Left hindlimb (tissue), 1 donor: Measurements from ENCODE around the gene CTNNA3.

Experiments
- DNase-seq: peaks from one replicate; pipeline ENCODE4 v3.0.0-alpha.2; 2018

The CTNNA3 gene

GRCh38 chr10:66176772-66177171 is 1519.2 kb downstream of the CTNNA3 start:
- DNase-seq = no peak

GRCh38 chr10:66167816-66168215 is 1528.2 kb downstream of the CTNNA3 start:
- no peak for DNase-seq

- DNase-seq = no peak
Observed at GRCh38 chr10:66162560-66163143, 1533.3 kb downstream of the CTNNA3 start.

- no peak for DNase-seq
Observed at GRCh38 chr10:66151346-66151745, 1544.6 kb downstream of the CTNNA3 start.

- DNase-seq = no peak
Observed at GRCh38 chr10:66148312-66148711, 1547.7 kb downstream of the CTNNA3 start.

GRCh38 chr10:66144016-66144415 is 1552.0 kb downstream of the CTNNA3 start:
- no peak for DNase-seq

DNA sequence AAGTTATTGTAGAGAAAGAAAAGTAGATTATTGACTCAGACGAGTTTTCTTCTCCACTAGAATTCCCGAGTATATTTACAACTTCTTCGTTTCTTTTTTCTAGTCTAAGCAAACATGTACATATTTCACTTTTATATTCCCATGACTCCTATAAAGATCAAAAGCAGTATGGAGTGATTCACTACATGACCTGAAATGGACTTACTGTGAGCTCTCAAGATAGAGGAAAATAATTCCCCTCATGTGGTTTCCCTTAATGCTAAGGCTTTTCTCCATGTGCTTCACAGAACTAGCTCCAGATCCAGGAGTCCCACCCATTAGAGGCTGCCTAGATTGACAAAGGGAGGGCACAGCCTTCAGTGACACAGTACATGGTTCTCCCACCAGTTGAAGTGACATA is 1593.2 kb downstream of the CTNNA3 start:
- DNase-seq = no peak

DNA sequence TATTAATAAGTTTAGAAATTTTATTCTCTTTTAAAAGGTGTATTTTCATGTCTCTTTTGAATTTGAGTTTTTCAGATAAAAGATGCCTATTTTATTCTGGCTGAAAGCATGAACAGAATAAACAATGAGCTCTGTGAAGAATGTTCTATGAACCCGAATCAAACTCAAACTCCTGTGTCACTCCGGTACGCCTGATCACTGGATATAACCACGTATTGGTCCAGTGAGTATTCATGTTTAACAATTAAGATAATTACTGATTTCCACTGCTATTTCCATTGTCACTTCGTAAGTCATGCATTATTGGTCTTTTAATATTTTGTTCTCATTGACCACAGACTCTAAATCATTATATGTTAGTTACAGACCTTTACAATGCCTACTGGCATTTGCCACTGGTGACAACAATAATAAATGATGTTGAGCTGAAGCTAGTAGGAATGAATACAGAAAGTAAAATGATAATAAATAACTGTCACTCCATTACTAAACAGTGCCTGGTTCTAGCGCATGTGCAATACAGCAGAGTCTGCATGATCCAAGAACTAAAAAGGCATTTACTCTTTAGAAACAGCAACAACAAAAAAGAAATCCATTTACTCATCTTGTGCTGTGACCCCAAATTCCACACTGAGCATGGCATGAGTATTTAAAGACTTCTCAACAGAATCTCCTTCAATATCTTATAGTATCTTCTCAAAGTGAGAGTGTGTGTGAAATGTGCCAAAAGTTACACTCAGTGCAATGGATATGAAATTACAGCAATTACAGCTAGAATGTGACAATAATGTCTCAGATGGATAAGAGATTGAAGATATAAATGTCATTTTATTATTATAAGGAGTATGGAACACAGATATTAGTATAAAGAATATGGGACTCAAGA is 1597.2 kb downstream of the CTNNA3 start:
- no peak for DNase-seq

DNA sequence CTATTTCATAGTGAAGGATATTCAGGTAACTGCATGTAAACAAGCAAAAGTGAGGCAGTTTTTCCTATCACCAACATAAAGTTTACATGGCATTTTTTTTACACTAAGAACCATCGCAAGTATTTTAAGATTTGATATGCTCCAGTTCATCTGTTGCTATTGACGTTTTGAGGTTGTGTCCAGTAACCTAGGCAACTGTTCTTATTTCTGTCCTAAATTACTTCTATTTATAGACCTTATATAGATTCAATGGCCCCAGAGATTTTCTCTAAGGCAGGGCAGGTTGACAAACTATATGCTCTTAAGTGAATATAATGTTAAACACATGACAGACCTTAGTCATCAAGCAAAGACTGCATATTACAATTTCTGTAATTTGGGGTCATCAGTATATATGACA is 1600.4 kb downstream of the CTNNA3 start:
- no peak for DNase-seq

DNA sequence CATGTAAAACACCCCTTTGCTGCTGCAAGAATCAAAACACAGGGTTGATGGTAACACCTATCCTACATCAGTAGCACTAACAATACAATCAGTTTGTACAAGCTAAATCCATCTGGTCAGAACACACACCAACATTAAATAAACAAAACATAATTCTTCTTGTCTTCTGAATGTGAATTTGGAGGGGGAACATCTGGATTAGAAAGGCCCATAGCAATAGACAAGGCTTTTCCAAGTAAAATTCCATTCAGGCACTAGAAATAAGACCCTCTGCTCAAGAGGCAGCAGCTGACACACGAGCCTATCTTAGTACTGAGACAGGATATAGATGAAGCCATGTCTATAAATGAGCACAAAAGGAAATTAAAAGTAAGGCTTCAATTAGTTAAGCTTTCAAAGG is 1610.1 kb downstream of the CTNNA3 start:
- DNase-seq = no peak

DNA sequence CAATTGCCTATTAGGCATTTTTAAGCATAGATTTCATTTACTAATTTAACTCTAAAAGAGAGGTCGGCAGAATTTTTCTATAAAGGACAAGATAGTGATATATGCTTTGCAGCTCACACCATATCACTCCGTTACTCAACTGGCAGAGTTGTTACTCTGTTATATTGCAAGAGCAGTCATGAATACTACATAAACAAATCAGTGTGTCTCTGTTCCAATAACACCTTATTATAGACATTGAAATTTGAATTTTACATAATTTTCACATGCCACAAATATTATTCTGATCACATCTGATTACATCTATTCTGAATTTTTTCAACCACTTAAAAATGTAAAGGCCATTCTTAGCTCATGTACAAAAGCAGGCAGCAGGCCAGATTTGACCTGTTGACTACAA is 1624.1 kb downstream of the CTNNA3 start:
- DNase-seq = no peak

DNA sequence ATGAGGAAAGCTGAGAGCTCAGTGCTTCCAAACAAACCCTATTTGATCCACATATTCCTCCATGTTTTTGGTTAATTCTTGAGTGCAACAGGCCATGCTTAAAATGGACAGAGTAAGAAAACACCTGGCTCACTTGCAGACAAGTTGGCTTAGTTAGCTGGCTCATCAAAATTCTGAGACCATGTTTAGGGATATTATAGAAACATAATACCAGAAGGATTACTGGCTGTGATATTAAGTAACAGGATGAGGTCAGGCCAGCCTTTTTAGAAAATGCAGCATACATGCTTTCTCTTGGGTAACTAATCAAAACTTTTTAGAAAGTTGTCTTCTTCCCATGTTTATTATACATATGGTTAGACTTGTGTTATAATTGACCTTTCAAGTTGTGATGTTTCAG is 1637.4 kb downstream of the CTNNA3 start:
- no peak for DNase-seq

DNA sequence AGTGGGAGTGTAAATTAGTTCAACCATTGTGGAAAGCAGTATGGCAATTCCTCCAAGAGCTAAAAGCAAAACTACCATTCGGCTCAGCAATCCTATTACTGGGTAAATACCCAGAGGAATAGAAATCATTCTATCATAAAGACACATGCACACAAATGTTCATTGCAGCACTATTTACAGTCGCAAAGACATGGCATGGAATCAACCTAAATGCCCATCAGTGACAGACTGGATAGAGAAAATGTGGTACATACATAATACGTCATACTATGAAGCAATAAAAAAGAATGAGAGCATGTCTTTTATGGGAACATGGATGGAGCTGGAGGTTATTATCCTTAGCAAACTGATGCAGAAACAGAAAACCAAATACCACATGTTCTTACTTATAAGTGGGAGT is 1646.7 kb downstream of the CTNNA3 start:
- DNase-seq = no peak

GRCh38 chr10:66045859-66046258 is 1650.1 kb downstream of the CTNNA3 start:
- DNase-seq = no peak

DNA sequence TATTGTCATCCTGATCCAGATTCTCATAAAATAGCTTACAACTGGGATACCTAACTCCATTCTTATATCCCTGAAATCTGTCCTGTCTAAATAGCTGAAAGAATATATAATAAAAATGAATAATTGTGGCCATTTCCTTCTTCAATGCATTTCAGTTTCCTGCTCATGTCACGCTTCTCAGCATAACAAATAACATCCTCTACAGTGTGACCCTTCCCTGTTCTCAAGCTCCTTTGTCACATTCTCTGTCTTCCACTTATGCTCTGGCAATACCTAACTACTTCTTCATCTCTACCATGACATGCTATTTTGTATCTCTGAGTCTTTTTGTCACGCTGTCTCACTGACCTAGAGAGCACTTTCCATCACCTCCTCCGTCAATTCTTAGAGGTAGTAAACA is 1654.2 kb downstream of the CTNNA3 start:
- DNase-seq = no peak

DNA sequence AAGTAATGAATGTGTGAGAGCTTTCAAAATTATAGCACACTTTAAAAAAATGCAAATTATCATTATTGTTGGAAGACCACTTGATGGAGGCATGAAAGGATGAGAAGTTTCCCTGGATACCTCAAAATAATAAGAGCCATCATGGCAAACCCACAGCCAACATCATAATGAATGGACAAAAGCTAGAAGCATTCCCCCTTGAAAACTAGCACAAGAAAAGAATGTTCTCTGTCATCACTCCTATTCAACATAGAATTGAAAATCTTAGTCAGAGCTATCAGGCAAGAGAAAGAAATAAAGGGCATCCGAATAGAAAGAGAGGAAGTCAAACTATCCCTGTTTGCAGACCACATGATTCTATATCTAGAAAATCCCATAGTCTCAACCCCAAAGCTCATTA is 1657.4 kb downstream of the CTNNA3 start:
- no peak for DNase-seq

- DNase-seq = no peak
Observed at GRCh38 chr10:66026321-66026720, 1669.7 kb downstream of the CTNNA3 start.

DNA sequence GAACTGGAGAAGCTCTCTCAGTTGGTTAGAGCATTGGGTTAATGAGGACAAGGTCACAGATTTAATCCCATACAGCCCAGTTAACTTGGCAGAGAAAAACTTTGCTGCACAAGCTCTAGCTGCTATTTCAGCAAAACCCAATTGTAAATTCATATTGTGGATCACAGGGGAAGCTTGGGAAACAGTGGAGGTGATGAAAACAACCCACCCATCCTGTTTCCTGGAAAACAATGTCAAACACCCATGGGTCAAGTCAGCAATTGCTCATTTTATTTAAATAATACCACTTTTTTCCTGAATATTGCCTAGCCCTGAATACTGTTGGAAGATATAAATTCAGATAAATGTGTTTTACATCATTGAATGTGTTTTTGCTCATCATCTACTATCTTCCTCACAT is 1670.8 kb downstream of the CTNNA3 start:
- DNase-seq = no peak

DNA sequence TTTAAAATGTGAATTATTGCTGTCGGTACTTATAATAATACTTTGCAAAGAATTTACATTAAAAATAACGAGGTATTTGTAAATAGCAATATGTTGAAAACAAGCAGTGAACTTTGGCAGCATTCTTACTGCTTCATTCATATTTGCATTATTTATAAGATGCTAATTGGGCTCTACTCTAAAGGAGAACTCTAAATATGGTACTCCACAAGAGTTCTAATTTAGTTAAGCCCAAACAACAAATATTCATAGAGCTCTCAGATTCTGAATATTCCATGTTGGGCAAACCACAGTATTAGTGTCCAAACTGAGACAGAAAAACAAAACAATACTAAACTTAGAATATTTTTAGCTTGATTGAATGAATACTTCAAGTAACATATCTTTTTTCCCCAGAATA is 1674.6 kb downstream of the CTNNA3 start:
- DNase-seq = no peak

- no peak for DNase-seq
Observed at GRCh38 chr10:66008221-66008620, 1687.8 kb downstream of the CTNNA3 start.

GRCh38 chr10:66006411-66006810 is 1689.6 kb downstream of the CTNNA3 start:
- no peak for DNase-seq

GRCh38 chr10:65993451-65993850 is 1702.5 kb downstream of the CTNNA3 start:
- no peak for DNase-seq

- no peak for DNase-seq
Observed at GRCh38 chr10:65968871-65969270, 1727.1 kb downstream of the CTNNA3 start.

DNA sequence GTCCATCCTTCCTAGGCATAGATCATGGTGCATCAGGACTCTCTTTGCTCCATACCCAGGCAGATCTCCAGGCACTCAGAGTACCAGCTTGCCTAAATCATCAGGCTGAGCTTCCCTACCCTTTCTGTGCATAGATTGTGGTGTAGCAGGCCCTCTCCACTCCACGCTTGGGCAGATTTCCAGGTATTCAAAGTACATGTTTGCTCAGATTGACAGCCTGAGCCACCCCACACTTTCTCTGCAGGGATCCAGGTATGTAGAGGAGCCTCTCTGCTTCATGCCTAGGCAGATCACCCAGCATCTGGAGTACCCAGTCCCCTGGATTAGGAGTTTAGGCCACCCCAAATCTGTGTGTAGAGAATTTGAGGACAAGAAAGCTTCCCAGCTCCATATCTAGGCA is 1727.6 kb downstream of the CTNNA3 start:
- no peak for DNase-seq

- DNase-seq = no peak
Observed at GRCh38 chr10:65964205-65964604, 1731.8 kb downstream of the CTNNA3 start.
